Measurements from ENCODE around the gene GAP43. TPM values are rescaled to one million over a fixed set of nuclear protein-coding genes. Genes with fewer than 3 reads are reported as not detected.

GAP43 gene
- total RNA-seq, 2 donors from 2014 or later: not detected

DNA sequence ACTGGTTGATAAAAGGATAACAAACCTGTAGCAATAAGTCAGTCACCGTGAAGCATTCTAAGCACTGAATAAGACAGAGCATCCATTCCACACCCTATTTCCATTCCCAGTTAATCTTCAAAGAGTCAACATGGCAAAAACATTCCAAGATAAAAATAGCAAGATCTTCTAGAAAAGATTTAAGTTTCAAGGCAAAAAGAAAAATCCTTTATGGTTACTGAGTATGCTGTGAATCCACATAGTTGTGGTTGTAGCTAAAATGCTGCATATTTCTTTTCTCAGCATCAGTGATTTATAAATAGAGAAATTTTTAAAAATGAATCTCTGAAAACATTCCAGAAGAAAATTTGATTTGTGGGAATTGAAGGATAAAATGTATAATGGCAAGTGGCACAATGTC is 21.1 kb downstream of the GAP43 start:
- no peaks in the 10 kb centered on the region for H3K9me3 Mint-ChIP-seq
- H3K27ac Mint-ChIP-seq: no peak overlapping the region
- no peak overlapping the region for H3K4me3 Mint-ChIP-seq
- H3K36me3 Mint-ChIP-seq (ENCODE audit: low read depth): no peaks in the 10 kb centered on the region
- H3K27me3 Mint-ChIP-seq: peaks cover 16% of the 10 kb centered on the region
- H3K4me1 Mint-ChIP-seq: no peaks in the 10 kb centered on the region
- ATAC-seq (replicated peaks): no peak

DNA sequence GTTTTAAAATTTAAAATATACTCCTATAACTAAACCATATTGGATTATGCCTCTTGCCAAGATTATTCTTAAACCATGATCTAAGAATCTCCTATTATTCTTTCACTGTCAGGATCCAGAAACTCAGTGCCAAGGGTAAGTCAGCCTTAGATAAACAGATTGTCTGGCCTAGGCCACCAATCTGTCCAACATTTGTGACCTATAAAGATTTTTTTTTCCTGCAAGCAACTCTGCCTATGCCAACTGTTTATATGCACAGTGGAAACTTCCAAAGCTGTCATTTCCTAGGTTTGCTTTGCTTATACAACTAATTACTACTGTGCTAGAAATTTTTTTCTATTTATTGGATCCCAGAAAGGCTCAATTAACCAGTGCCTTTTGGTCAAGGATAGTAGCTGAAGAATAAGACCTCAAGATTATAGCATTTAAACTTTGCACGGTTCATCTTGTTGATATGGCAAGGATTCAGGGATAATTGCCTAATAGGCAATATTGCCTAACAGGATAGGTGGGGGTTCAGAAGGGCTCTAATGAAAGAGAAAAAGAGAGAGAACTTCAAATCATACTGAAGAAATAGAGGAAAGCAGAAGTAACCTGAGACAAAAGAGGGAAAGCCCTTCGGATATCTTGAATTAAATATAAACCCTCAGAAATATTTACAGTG is 22.8 kb downstream of the GAP43 start:
- no peak overlapping the region for H3K27ac Mint-ChIP-seq
- H3K9me3 Mint-ChIP-seq: no peaks in the 10 kb centered on the region
- H3K4me3 Mint-ChIP-seq: no peak overlapping the region
- H3K27me3 Mint-ChIP-seq: peaks cover 16% of the 10 kb centered on the region
- no peaks in the 10 kb centered on the region for H3K36me3 Mint-ChIP-seq (ENCODE audit: low read depth)
- no peaks in the 10 kb centered on the region for H3K4me1 Mint-ChIP-seq
- no peak for ATAC-seq (replicated peaks)

- Mint-ChIP-seq H3K9me3 (no peaks in the 10 kb centered on the region), H3K27ac (no peak overlapping the region), H3K27me3 (peaks cover 20% of the 10 kb centered on the region), H3K4me1 (no peaks in the 10 kb centered on the region), H3K36me3 (ENCODE audit: low read depth) (no peaks in the 10 kb centered on the region), H3K4me3 (no peak overlapping the region)
- peak; percentile 72 for ATAC-seq (replicated peaks)
These were observed 25.2 kb downstream of the GAP43 start for GRCh38 chr3:115648559-115648958.

GRCh38 chr3:115651087-115651486 is 27.8 kb downstream of the GAP43 start:
- Mint-ChIP-seq H3K4me3 (no peak overlapping the region), H3K9me3 (no peaks in the 10 kb centered on the region), H3K27me3 (peaks cover 20% of the 10 kb centered on the region), H3K36me3 (ENCODE audit: low read depth) (no peaks in the 10 kb centered on the region), H3K4me1 (no peaks in the 10 kb centered on the region), H3K27ac (no peak overlapping the region)
- no peak for ATAC-seq (replicated peaks)

GRCh38 chr3:115651599-115651998 is 28.3 kb downstream of the GAP43 start:
- Mint-ChIP-seq H3K4me1 (no peaks in the 10 kb centered on the region), H3K4me3 (no peak overlapping the region), H3K27ac (no peak overlapping the region), H3K36me3 (ENCODE audit: low read depth) (no peaks in the 10 kb centered on the region), H3K9me3 (no peaks in the 10 kb centered on the region), H3K27me3 (peaks cover 17% of the 10 kb centered on the region)
- ATAC-seq (replicated peaks): no peak

- ATAC-seq (replicated peaks): no peak
- Mint-ChIP-seq H3K27me3 (peaks cover 11% of the 10 kb centered on the region), H3K9me3 (no peaks in the 10 kb centered on the region), H3K27ac (no peak overlapping the region), H3K4me3 (no peak overlapping the region), H3K36me3 (ENCODE audit: low read depth) (no peaks in the 10 kb centered on the region), H3K4me1 (peaks cover 6% of the 10 kb centered on the region)
These were observed 29.4 kb downstream of the GAP43 start for GRCh38 chr3:115652738-115653137.

DNA sequence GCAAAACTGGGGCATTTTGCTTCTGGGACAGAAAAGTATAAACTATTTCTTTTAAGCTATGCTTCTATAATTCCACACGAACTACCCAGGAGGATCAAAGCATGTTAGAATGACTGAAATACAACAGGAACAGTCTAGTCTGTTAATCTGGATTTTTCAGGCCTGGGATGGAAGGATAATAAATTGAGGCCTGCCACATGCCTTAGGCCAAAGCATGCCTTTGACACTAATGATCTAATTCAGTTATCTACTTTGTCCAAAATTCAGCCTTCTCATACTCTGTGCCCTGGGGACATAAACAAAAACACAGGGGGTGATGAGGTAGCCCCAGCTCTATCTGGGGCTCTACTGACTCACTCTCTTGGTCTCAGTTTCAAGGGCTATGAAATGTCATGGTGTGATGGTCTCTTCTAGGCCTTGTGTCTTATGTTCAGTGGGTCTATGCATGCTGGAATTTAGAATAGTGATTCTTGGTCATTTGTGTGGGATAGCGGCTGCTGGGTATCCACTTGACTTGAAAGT is 32.5 kb downstream of the GAP43 start:
- H3K9me3 Mint-ChIP-seq: no peaks in the 10 kb centered on the region

GRCh38 chr3:115657168-115657567 is 33.9 kb downstream of the GAP43 start:
- H3K4me1 Mint-ChIP-seq: peaks cover 17% of the 10 kb centered on the region
- no peaks in the 10 kb centered on the region for H3K9me3 Mint-ChIP-seq
- peak overlapping the region; percentile 39 for H3K27ac Mint-ChIP-seq
- peak overlapping the region; percentile 86 for H3K4me3 Mint-ChIP-seq
- no peaks in the 10 kb centered on the region for H3K27me3 Mint-ChIP-seq
- no peaks in the 10 kb centered on the region for H3K36me3 Mint-ChIP-seq (ENCODE audit: low read depth)
- ATAC-seq (replicated peaks): no peak

More for the DNA sequence above, 32.5 kb downstream of the GAP43 start:
- H3K4me1 Mint-ChIP-seq: peaks cover 17% of the 10 kb centered on the region
- ATAC-seq (replicated peaks): peak; percentile 18
- H3K36me3 Mint-ChIP-seq (ENCODE audit: low read depth): no peaks in the 10 kb centered on the region
- H3K4me3 Mint-ChIP-seq: no peak overlapping the region
- no peak overlapping the region for H3K27ac Mint-ChIP-seq
- H3K27me3 Mint-ChIP-seq: peaks cover 4% of the 10 kb centered on the region

DNA sequence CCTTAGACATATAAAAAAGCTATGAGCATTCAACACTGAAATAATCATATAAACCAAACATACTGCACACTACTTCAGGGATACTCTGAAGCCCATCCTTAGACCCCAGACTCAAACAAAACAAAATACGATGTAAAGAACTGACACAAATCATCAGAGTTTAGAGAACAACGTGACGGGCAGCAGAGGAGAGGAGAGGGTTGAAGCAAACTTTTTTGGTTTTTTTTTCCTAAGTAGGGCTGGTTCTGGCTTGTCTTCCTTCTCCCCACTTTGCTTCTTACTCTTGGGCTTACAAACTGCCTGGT is 34.7 kb downstream of the GAP43 start:
- ATAC-seq (replicated peaks): no peak
- Mint-ChIP-seq H3K36me3 (ENCODE audit: low read depth) (no peaks in the 10 kb centered on the region), H3K27ac (peak overlapping the region; percentile 94), H3K27me3 (no peaks in the 10 kb centered on the region), H3K4me1 (peaks cover 17% of the 10 kb centered on the region), H3K4me3 (peak overlapping the region; percentile 86), H3K9me3 (no peaks in the 10 kb centered on the region)

DNA sequence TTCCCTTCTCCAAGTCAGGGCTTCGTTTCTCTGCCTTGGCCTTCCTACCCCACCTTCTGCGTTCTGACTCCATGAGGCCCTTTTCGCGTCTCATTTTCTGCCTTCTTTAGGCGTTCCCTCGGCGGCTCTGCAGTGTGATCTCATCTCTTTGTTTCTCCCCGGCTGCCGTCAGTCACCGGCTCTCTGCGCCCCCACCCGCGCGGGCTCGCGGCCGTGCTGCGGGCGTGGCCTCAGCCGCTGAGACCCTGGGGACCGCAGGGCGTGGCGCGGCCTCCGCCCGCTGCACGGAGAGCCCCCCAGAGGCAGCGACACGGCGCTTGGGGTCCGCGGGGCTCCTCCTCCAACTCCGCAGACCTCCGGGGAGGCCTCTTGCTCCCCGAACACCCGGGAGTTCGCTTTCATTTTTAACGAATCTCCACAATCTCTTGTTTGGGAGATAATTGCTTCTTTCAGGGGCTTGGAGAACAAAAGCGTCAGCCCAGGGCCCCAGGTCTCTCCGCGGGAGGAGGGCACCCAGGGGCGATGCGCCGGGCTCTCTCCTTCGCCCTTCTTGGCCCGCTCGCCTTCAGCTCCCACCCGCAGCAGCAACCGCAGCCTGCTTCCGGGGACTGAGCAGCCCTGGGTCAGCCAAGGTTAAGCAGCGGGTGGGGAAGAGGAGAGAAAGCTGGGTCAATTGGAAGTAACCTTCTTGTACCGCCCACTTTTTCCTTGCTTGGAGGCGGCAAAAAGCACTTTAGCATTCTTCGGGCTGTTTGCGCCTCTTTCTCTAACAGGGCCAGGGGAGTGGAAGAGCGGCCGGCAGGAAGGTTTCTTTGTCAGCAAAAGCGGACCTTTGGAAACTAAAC is 35.2 kb downstream of the GAP43 start:
- H3K4me3 Mint-ChIP-seq: peak overlapping the region; percentile 86
- H3K36me3 Mint-ChIP-seq (ENCODE audit: low read depth): no peaks in the 10 kb centered on the region
- peaks cover 17% of the 10 kb centered on the region for H3K4me1 Mint-ChIP-seq
- ATAC-seq (replicated peaks): peak; percentile 93
- peak overlapping the region; percentile 94 for H3K27ac Mint-ChIP-seq
- no peaks in the 10 kb centered on the region for H3K27me3 Mint-ChIP-seq
- no peaks in the 10 kb centered on the region for H3K9me3 Mint-ChIP-seq

- peak overlapping the region; percentile 86 for H3K4me3 Mint-ChIP-seq
- no peaks in the 10 kb centered on the region for H3K36me3 Mint-ChIP-seq (ENCODE audit: low read depth)
- H3K27me3 Mint-ChIP-seq: no peaks in the 10 kb centered on the region
- no peaks in the 10 kb centered on the region for H3K9me3 Mint-ChIP-seq
- H3K27ac Mint-ChIP-seq: peak overlapping the region; percentile 94
- no peak for ATAC-seq (replicated peaks)
- H3K4me1 Mint-ChIP-seq: peaks cover 17% of the 10 kb centered on the region
These were observed 36.2 kb downstream of the GAP43 start for GRCh38 chr3:115659253-115660220.

DNA sequence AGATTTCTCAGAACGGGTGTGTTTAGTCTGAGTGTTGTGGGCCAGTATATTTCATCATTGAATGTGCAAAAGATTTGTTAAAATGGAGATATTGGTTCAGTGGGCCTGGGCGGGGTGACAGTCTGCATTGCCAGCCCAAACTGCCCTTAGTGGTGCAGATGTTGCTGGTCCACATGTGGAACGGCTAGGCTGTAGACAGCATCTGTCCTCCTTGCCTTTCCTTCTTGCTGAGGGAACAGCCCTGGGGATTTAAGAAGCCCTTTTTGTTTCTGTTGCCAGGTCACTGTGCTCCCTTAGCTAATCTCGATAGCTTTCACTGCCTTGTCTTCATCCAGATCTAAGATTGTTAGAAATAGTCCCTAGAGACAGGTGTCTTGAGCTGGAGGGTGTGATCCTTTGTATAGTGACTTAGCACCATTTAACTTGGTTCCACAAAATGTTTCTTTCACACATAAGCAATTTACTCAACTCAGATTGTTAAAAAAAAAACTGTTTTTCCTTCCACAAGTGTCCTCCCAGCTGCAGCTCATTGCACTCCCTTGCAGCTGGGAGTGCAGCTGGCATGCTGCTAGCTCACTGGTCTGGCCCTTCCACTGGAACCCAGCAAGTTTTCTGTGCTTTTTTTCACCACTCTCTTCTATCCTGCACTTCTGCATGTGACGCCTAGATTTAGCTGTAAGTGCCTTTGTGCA is 37.5 kb downstream of the GAP43 start:
- Mint-ChIP-seq H3K4me3 (no peak overlapping the region), H3K27ac (no peak overlapping the region), H3K36me3 (ENCODE audit: low read depth) (no peaks in the 10 kb centered on the region), H3K4me1 (peaks cover 17% of the 10 kb centered on the region), H3K27me3 (no peaks in the 10 kb centered on the region), H3K9me3 (no peaks in the 10 kb centered on the region)
- no peak for ATAC-seq (replicated peaks)

GRCh38 chr3:115662356-115662755 is 39.0 kb downstream of the GAP43 start:
- H3K27me3 Mint-ChIP-seq: no peaks in the 10 kb centered on the region

GRCh38 chr3:115663414-115663813 is 40.1 kb downstream of the GAP43 start:
- peaks cover 6% of the 10 kb centered on the region for H3K4me1 Mint-ChIP-seq
- H3K4me3 Mint-ChIP-seq: no peak overlapping the region
- no peaks in the 10 kb centered on the region for H3K36me3 Mint-ChIP-seq (ENCODE audit: low read depth)
- no peaks in the 10 kb centered on the region for H3K27me3 Mint-ChIP-seq
- H3K9me3 Mint-ChIP-seq: no peaks in the 10 kb centered on the region
- H3K27ac Mint-ChIP-seq: no peak overlapping the region
- no peak for ATAC-seq (replicated peaks)

More at GRCh38 chr3:115662356-115662755, 39.0 kb downstream of the GAP43 start:
- no peaks in the 10 kb centered on the region for H3K36me3 Mint-ChIP-seq (ENCODE audit: low read depth)
- H3K4me1 Mint-ChIP-seq: peaks cover 11% of the 10 kb centered on the region
- H3K9me3 Mint-ChIP-seq: no peaks in the 10 kb centered on the region
- H3K4me3 Mint-ChIP-seq: no peak overlapping the region
- ATAC-seq (replicated peaks): no peak
- no peak overlapping the region for H3K27ac Mint-ChIP-seq
